ENCODE measurements around the gene CNNM3.
A peak's percentile ranks its signal among the peaks of the same experiment; 100 is the strongest.

CNNM3 gene

DNA sequence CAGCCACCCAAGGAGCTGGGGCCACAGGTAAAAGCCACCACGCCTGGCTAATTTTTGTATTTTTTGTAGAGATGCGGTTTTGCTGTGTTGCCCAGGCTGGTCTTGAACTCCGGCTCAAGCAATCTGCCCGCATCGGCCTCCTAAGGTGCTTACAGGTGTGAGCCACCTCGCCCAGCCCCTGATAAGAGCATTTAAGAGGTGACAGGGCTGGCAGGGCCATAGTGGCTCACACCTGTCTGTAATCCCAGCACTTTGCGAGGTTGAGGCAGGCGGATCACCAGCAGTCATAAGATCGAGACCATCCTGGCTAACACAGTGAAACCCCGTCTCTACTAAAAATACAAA is 9.0 kb upstream of the CNNM3 start:
- Histone ChIP-seq H3K9ac (ENCODE audit: low read length in 5 of 5) (no peak overlapping the region), H3K27me3 (ENCODE audit: control insufficient read depth in 5 of 5, insufficient read depth in 4 of 5, low read length in 5 of 5) (no peaks in the 10 kb centered on the region), H3K9me3 (ENCODE audit: control insufficient read depth in 5 of 5, low read length in 5 of 5) (no peaks in the 10 kb centered on the region), H3K27ac (ENCODE audit: low read depth, low read length) (no peak overlapping the region), H3K4me1 (ENCODE audit: control insufficient read depth in 5 of 5, insufficient read depth in 5 of 5, low read length in 5 of 5) (peaks cover 0 to under 1% (median 0%) of the 10 kb centered on the region in 5 donors), H3K4me3 (ENCODE audit: low read depth in 1 of 5, low read length in 5 of 5) (no peak overlapping the region), H3K36me3 (ENCODE audit: control insufficient read depth in 5 of 5, insufficient read depth in 5 of 5, low read length in 5 of 5) (peaks cover 0 to 30% (median 16%) of the 10 kb centered on the region in 5 donors)

GRCh38 chr2:96808176-96808837 is 7.8 kb upstream of the CNNM3 start:
- Histone ChIP-seq H3K27ac (ENCODE audit: low read depth, low read length) (no peak overlapping the region), H3K36me3 (ENCODE audit: control insufficient read depth in 5 of 5, insufficient read depth in 5 of 5, low read length in 5 of 5) (peaks cover 0 to 26% (median 13%) of the 10 kb centered on the region in 5 donors), H3K4me3 (ENCODE audit: low read depth in 1 of 5, low read length in 5 of 5) (no peak overlapping the region), H3K9me3 (ENCODE audit: control insufficient read depth in 5 of 5, low read length in 5 of 5) (no peaks in the 10 kb centered on the region), H3K9ac (ENCODE audit: low read length in 5 of 5) (no peak overlapping the region), H3K27me3 (ENCODE audit: control insufficient read depth in 5 of 5, insufficient read depth in 4 of 5, low read length in 5 of 5) (no peaks in the 10 kb centered on the region), H3K4me1 (ENCODE audit: control insufficient read depth in 5 of 5, insufficient read depth in 5 of 5, low read length in 5 of 5) (peaks cover 0 to 4% (median 0%) of the 10 kb centered on the region in 5 donors)

DNA sequence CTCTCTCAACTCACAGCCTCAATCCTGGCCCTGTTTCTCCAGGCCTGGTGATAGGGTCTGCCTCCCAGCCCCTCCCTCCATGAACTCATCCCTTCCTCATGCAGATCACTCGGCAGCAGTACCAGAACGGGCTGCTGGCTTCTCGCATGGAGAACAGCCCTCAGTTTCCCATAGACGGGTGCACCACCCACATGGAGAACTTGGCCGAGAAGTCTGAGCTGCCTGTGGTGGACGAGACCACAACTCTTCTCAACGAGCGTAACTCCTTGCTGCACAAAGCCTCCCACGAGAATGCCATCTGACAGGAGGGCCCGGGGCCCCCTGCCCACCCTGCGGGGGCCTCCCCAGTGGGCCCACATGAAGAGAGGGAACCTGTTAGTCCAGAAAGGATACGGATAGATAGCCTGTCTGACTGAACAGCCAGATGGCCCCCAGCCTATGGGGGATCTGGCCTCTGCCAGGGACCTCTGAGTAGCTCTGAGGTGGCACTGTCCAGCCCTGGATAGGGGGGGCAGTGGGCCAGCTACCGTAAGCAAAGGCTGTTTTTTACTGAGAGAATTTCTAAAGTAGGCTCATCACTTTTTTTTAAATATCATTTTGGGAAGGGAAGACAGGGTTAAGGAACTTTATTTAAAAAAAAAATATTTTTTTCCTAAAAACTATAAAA is 6.7 kb upstream of the CNNM3 start:
- Histone ChIP-seq H3K9me3 (ENCODE audit: control insufficient read depth in 5 of 5, low read length in 5 of 5) (no peaks in the 10 kb centered on the region), H3K27me3 (ENCODE audit: control insufficient read depth in 5 of 5, insufficient read depth in 4 of 5, low read length in 5 of 5) (no peaks in the 10 kb centered on the region), H3K27ac (ENCODE audit: low read depth, low read length) (no peak overlapping the region), H3K36me3 (ENCODE audit: control insufficient read depth in 5 of 5, insufficient read depth in 5 of 5, low read length in 5 of 5) (peaks cover 0 to 26% (median 13%) of the 10 kb centered on the region in 5 donors), H3K4me3 (ENCODE audit: low read depth in 1 of 5, low read length in 5 of 5) (no peak overlapping the region), H3K4me1 (ENCODE audit: control insufficient read depth in 5 of 5, insufficient read depth in 5 of 5, low read length in 5 of 5) (peaks cover 0 to 4% (median 0%) of the 10 kb centered on the region in 5 donors), H3K9ac (ENCODE audit: low read length in 5 of 5) (no peak overlapping the region)

- Histone ChIP-seq H3K27me3 (ENCODE audit: control insufficient read depth in 5 of 5, insufficient read depth in 4 of 5, low read length in 5 of 5) (no peaks in the 10 kb centered on the region), H3K9me3 (ENCODE audit: control insufficient read depth in 5 of 5, low read length in 5 of 5) (no peaks in the 10 kb centered on the region), H3K9ac (ENCODE audit: low read length in 5 of 5) (no peak overlapping the region), H3K4me3 (ENCODE audit: low read depth in 1 of 5, low read length in 5 of 5) (no peak overlapping the region), H3K27ac (ENCODE audit: low read depth, low read length) (no peak overlapping the region), H3K36me3 (ENCODE audit: control insufficient read depth in 5 of 5, insufficient read depth in 5 of 5, low read length in 5 of 5) (peaks cover 0 to 26% (median 13%) of the 10 kb centered on the region in 5 donors), H3K4me1 (ENCODE audit: control insufficient read depth in 5 of 5, insufficient read depth in 5 of 5, low read length in 5 of 5) (peaks cover 0 to 6% (median 2%) of the 10 kb centered on the region in 5 donors)
Observed at GRCh38 chr2:96809951-96810782, 5.9 kb upstream of the CNNM3 start.

GRCh38 chr2:96810783-96811192 is 5.3 kb upstream of the CNNM3 start:
- Histone ChIP-seq H3K9me3 (ENCODE audit: control insufficient read depth in 5 of 5, low read length in 5 of 5) (no peaks in the 10 kb centered on the region), H3K4me1 (ENCODE audit: control insufficient read depth in 5 of 5, insufficient read depth in 5 of 5, low read length in 5 of 5) (peaks cover 0 to 12% (median 7%) of the 10 kb centered on the region in 5 donors), H3K9ac (ENCODE audit: low read length in 5 of 5) (no peak overlapping the region), H3K36me3 (ENCODE audit: control insufficient read depth in 5 of 5, insufficient read depth in 5 of 5, low read length in 5 of 5) (peaks cover 0 to 26% (median 13%) of the 10 kb centered on the region in 5 donors), H3K27ac (ENCODE audit: low read depth, low read length) (no peak overlapping the region), H3K27me3 (ENCODE audit: control insufficient read depth in 5 of 5, insufficient read depth in 4 of 5, low read length in 5 of 5) (no peaks in the 10 kb centered on the region), H3K4me3 (ENCODE audit: low read depth in 1 of 5, low read length in 5 of 5) (no peak overlapping the region)

DNA sequence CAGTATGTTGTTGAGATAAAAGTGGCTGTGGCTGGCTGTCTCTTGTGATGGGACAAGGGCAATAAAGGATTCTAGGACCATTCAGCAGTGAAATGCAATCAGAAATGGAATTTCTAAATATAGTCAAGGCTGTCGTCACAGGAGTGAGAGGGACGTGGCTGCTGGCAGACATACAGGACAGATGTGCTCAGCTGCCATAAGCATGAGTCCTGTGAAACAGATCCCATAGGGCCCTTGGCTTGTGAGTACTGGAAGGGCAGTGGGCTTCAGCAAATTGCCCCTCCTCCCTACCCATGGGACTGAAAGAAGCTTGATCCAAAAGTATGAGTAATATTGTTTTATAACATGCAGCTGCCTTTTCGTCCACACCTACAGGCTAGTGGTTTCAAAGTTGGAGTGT is 4.2 kb upstream of the CNNM3 start:
- Histone ChIP-seq H3K27ac (ENCODE audit: low read depth, low read length) (no peak overlapping the region), H3K4me3 (ENCODE audit: low read depth in 1 of 5, low read length in 5 of 5) (no peak overlapping the region), H3K27me3 (ENCODE audit: control insufficient read depth in 5 of 5, insufficient read depth in 4 of 5, low read length in 5 of 5) (no peaks in the 10 kb centered on the region), H3K36me3 (ENCODE audit: control insufficient read depth in 5 of 5, insufficient read depth in 5 of 5, low read length in 5 of 5) (peaks cover 0 to 26% (median 13%) of the 10 kb centered on the region in 5 donors), H3K9ac (ENCODE audit: low read length in 5 of 5) (no peak overlapping the region), H3K9me3 (ENCODE audit: control insufficient read depth in 5 of 5, low read length in 5 of 5) (no peaks in the 10 kb centered on the region), H3K4me1 (ENCODE audit: control insufficient read depth in 5 of 5, insufficient read depth in 5 of 5, low read length in 5 of 5) (peaks cover 0 to 14% (median 7%) of the 10 kb centered on the region in 5 donors)

- no peak overlapping the region for H3K9ac ChIP-seq (ENCODE audit: low read length in 5 of 5)
Observed at GRCh38 chr2:96813656-96814055, 2.4 kb upstream of the CNNM3 start.

DNA sequence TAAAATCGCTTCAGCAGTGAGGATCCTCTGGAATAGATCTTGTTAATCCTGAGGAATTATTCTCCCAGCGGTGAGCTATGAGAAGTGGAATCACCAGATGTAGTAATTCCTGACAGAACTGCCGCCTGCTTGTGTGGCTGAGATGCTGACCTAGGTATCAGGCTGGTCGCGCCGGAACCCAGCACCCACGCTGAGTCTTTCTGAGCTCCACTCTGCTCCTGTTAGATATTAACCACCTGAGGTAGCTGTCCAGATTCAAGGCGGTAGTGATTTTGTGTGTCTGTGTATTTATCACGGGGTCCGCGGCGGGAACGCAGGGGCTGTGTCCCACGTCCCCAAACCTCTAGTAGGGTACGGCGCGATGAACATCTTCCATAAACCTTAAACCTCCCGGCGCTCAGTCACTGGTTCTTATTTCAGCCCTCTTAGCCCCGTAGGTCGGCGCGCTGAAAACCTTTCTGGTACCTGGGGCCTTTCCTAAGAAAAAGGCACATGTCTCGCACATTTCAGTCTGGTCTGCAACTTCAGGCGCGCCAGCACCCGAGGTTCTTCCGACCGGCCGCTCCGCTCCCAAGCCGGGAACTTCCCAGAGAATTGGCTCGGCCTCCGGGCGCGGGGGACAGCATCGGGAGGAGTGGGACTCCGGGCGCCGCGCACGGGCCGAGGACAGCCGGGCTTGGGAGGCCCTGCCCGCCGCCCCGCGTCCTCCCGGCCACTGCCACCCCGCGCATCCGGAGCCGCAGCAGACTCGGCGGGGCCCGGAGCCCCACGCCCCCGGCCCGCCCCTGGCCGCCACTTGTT is 542 bp upstream of the CNNM3 start:
- Histone ChIP-seq H3K9me3 (ENCODE audit: control insufficient read depth in 5 of 5, low read length in 5 of 5) (no peaks in the 10 kb centered on the region), H3K36me3 (ENCODE audit: control insufficient read depth in 5 of 5, insufficient read depth in 5 of 5, low read length in 5 of 5) (peaks cover 0 to 12% (median under 1%) of the 10 kb centered on the region in 5 donors), H3K27ac (ENCODE audit: low read depth, low read length) (peak overlapping the region; percentile 75), H3K4me3 (ENCODE audit: low read depth in 1 of 5, low read length in 5 of 5) (peak overlapping the region; percentile 77 to 82 (median 79)), H3K27me3 (ENCODE audit: control insufficient read depth in 5 of 5, insufficient read depth in 4 of 5, low read length in 5 of 5) (no peaks in the 10 kb centered on the region), H3K4me1 (ENCODE audit: control insufficient read depth in 5 of 5, insufficient read depth in 5 of 5, low read length in 5 of 5) (peaks cover 7 to 44% (median 33%) of the 10 kb centered on the region in 5 donors), H3K9ac (ENCODE audit: low read length in 5 of 5) (peak overlapping the region; percentile 48 to 88 (median 79))

More at GRCh38 chr2:96813656-96814055, 2.4 kb upstream of the CNNM3 start:
- Histone ChIP-seq H3K4me1 (ENCODE audit: control insufficient read depth in 5 of 5, insufficient read depth in 5 of 5, low read length in 5 of 5) (peaks cover 4 to 30% (median 24%) of the 10 kb centered on the region in 5 donors), H3K4me3 (ENCODE audit: low read depth in 1 of 5, low read length in 5 of 5) (no peak overlapping the region), H3K27me3 (ENCODE audit: control insufficient read depth in 5 of 5, insufficient read depth in 4 of 5, low read length in 5 of 5) (no peaks in the 10 kb centered on the region), H3K27ac (ENCODE audit: low read depth, low read length) (no peak overlapping the region), H3K9me3 (ENCODE audit: control insufficient read depth in 5 of 5, low read length in 5 of 5) (no peaks in the 10 kb centered on the region), H3K36me3 (ENCODE audit: control insufficient read depth in 5 of 5, insufficient read depth in 5 of 5, low read length in 5 of 5) (peaks cover 0 to 23% (median 8%) of the 10 kb centered on the region in 5 donors)

GRCh38 chr2:96816836-96817702 is 1.0 kb downstream of the CNNM3 start:
- Histone ChIP-seq H3K4me1 (ENCODE audit: control insufficient read depth in 5 of 5, insufficient read depth in 5 of 5, low read length in 5 of 5) (peaks cover 7 to 43% (median 33%) of the 10 kb centered on the region in 5 donors), H3K27me3 (ENCODE audit: control insufficient read depth in 5 of 5, insufficient read depth in 4 of 5, low read length in 5 of 5) (no peaks in the 10 kb centered on the region), H3K36me3 (ENCODE audit: control insufficient read depth in 5 of 5, insufficient read depth in 5 of 5, low read length in 5 of 5) (peaks cover 0 to 7% (median 0%) of the 10 kb centered on the region in 5 donors), H3K9me3 (ENCODE audit: control insufficient read depth in 5 of 5, low read length in 5 of 5) (no peaks in the 10 kb centered on the region), H3K27ac (ENCODE audit: low read depth, low read length) (no peak overlapping the region), H3K9ac (ENCODE audit: low read length in 5 of 5) (peak overlapping the region in 2 of 5 donors; percentile 28 to 39), H3K4me3 (ENCODE audit: low read depth in 1 of 5, low read length in 5 of 5) (peak overlapping the region; percentile 70 to 82 (median 75))
